ENCODE results near the gene UPK1B. TPM values are rescaled to one million over a fixed set of nuclear protein-coding genes. Genes with fewer than 3 reads are reported as not detected.

The UPK1B gene
- total RNA-seq, 1 experiment from 2014 or later = 1.0 TPM

DNA sequence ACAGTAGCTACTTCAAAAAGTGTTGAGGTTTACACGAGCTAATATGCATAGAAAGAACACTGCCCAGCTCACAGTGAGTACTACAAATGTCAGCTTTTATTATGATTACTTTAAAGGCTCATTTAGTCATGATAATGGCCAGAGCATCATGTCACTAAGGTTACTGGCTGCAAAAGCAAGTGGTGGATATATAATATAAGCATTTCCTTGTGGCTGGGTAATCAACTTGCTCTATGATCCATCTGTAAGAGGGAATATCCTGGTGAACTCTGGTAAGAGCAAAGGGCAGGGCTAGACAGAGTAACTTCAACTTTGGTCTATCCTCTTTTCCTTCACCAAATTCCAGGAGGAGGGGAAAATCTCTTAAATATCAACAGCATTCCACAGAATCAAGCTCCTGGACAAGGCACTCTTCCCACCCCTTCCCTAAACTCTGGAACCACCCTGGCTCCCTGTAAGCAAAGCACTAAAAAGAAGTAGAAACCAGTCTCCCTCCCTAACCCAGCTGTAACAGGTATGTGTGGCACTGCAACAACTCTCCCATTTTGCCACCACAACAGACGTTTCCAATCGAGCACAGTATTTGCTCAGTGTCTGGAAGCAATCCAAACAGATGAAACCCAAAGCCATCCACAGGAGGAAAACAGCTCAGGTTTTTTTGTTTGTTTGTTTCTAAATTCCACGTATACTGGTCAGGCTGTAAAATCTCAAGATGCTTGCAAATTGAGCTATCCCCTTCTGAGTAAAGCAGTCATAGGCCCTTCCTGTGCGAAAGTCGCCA, 53.9 kb downstream of the UPK1B start:
- Histone ChIP-seq H3K9me3 (ENCODE audit: control insufficient read depth, low read depth, low read length) (no peaks in the 10 kb centered on the region), H2BK15ac (ENCODE audit: low read depth, low read length) (no peak overlapping the region), H3K4me2 (ENCODE audit: insufficient read depth, insufficient read length, low read length) (no peak overlapping the region), H3K4me1 (ENCODE audit: insufficient read depth, low read length) (no peaks in the 10 kb centered on the region), H3K23me2 (ENCODE audit: insufficient read length, low read depth, low read length, poor library complexity, severe bottlenecking) (no peaks in the 10 kb centered on the region), H4K91ac (ENCODE audit: insufficient read length, low read depth, low read length) (no peak overlapping the region), H3K18ac (ENCODE audit: insufficient read length, low read depth, low read length) (no peak overlapping the region), H2BK12ac (ENCODE audit: insufficient read length, low read depth, low read length) (no peak overlapping the region), H3K9ac (ENCODE audit: extremely low read depth, insufficient read length, low read length) (no peak overlapping the region), H3K27me3 (ENCODE audit: insufficient read depth, low read length) (no peaks in the 10 kb centered on the region), H2AK5ac (ENCODE audit: insufficient read length, low read length) (no peak overlapping the region), H3K4ac (ENCODE audit: low read depth, low read length) (no peak overlapping the region), H3T11ph (ENCODE audit: low read length) (no peak overlapping the region), H3K79me1 (ENCODE audit: insufficient read depth, low read depth, low read length, poor library complexity, severe bottlenecking) (no peaks in the 10 kb centered on the region), H4K20me1 (ENCODE audit: control insufficient read depth, insufficient read depth, insufficient read length) (no peaks in the 10 kb centered on the region), H2BK5ac (ENCODE audit: insufficient read length, low read length) (no peak overlapping the region), H2BK20ac (ENCODE audit: low read depth, low read length, poor library complexity, severe bottlenecking) (no peak overlapping the region), H3K56ac (ENCODE audit: insufficient read length, low read depth, low read length) (no peak overlapping the region), H3K14ac (ENCODE audit: insufficient read depth, low read length) (no peak overlapping the region), H2AFZ (ENCODE audit: low read length) (no peak overlapping the region), H2BK120ac (ENCODE audit: low read depth, low read length, poor library complexity, severe bottlenecking) (no peak overlapping the region), H3K79me2 (ENCODE audit: insufficient read depth, low read length) (no peaks in the 10 kb centered on the region), H3K27ac (ENCODE audit: insufficient read length, low read depth, low read length) (no peak overlapping the region), H3K23ac (ENCODE audit: insufficient read length, low read depth, low read length) (no peak overlapping the region), H4K8ac (replicated peaks; ENCODE audit: insufficient read length, low read depth, low read length) (no peak overlapping the region), H4K5ac (ENCODE audit: insufficient read length, low read depth, low read length) (no peak overlapping the region)
- peaks cover 30 to 82% (median 75%) of the 10 kb centered on the region in 3 experiments for H3K36me3 Mint-ChIP-seq (ENCODE audit: insufficient read depth in 1 of 3, low read depth in 3 of 3)
- H3K4me1 Mint-ChIP-seq = no peaks in the 10 kb centered on the region
- H3K27ac Mint-ChIP-seq = peak overlapping the region in 1 of 3 experiments; percentile 74; a peak in 2 of 7 replicates
- H3K9me3 Mint-ChIP-seq = no peaks in the 10 kb centered on the region
- no CpG with 5 or more reads among the region's 6 CpGs for WGBS (ENCODE audit: extremely low coverage, insufficient read length, low lambda C conversion rate)
- TF ChIP-seq, protein P1, sequence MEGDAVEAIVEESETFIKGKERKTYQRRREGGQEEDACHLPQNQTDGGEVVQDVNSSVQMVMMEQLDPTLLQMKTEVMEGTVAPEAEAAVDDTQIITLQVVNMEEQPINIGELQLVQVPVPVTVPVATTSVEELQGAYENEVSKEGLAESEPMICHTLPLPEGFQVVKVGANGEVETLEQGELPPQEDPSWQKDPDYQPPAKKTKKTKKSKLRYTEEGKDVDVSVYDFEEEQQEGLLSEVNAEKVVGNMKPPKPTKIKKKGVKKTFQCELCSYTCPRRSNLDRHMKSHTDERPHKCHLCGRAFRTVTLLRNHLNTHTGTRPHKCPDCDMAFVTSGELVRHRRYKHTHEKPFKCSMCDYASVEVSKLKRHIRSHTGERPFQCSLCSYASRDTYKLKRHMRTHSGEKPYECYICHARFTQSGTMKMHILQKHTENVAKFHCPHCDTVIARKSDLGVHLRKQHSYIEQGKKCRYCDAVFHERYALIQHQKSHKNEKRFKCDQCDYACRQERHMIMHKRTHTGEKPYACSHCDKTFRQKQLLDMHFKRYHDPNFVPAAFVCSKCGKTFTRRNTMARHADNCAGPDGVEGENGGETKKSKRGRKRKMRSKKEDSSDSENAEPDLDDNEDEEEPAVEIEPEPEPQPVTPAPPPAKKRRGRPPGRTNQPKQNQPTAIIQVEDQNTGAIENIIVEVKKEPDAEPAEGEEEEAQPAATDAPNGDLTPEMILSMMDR (conservative IDR thresholded peaks at IDR 0.05) = no peak
- no peak overlapping the region for H3K4me3 Mint-ChIP-seq
- H3K27me3 Mint-ChIP-seq (ENCODE audit: low read depth) = no peaks in the 10 kb centered on the region
- DNase-seq = no peak
